GM23338 (cell line): ENCODE results near the gene TSR1. TPM values are rescaled to one million over a fixed set of nuclear protein-coding genes. Genes with fewer than 3 reads are reported as not detected.

Experiments used
- ATAC-seq: fragments of 200-7000 bp; cut with Tn5 transposase; 3 replicates; pipeline ENCODE4 v1.9.1; 2020
- DNase-seq: peaks from one replicate; pipeline ENCODE4 v3.0.0-alpha.2; 2015; ENCODE audit warnings: low spot score
- H2AFZ ChIP-seq: fragments of 200-600 bp; sonication (generic); 2 replicates; pipeline ENCODE4 v1.8.0; 2016; ENCODE audit warnings: antibody characterized with exemption, mild to moderate bottlenecking, moderate library complexity
- H3F3A ChIP-seq: fragments of 200-600 bp; sonication (generic); replicated peaks from 2 replicates; pipeline ENCODE4 v1.8.0; 2017; ENCODE audit warnings: antibody characterized with exemption, mixed run types, low read depth
- H3K27ac ChIP-seq: fragments of 200-600 bp; sonication (generic); 2 replicates; pipeline ENCODE4 v1.6.1; 2016; ENCODE audit warnings: low read depth
- H3K27me3 ChIP-seq: fragments of 200-600 bp; sonication (generic); 2 replicates; pipeline ENCODE4 v1.8.0; 2016; ENCODE audit warnings: mild to moderate bottlenecking, mixed run types, moderate library complexity; ENCODE audit not compliant: insufficient read depth
- H3K36me3 ChIP-seq: fragments of 200-600 bp; sonication (generic); 2 replicates; pipeline ENCODE4 v1.8.0; 2016; ENCODE audit warnings: mild to moderate bottlenecking; ENCODE audit not compliant: insufficient read depth
- H3K4me1 ChIP-seq: fragments of 200-600 bp; sonication (generic); 2 replicates; pipeline ENCODE4 v1.8.0; 2016; ENCODE audit warnings: mild to moderate bottlenecking, moderate library complexity; ENCODE audit not compliant: insufficient read depth
- H3K4me2 ChIP-seq: fragments of 200-600 bp; sonication (generic); 2 replicates; pipeline ENCODE4 v1.7.1; 2017; ENCODE audit warnings: mixed run types
- H3K4me3 ChIP-seq: fragments of 200-600 bp; sonication (generic); 2 replicates; pipeline ENCODE4 v1.6.1; 2016; ENCODE audit warnings: mixed run types
- H3K79me2 ChIP-seq: fragments of 200-600 bp; sonication (generic); replicated peaks from 2 replicates; pipeline ENCODE4 v1.8.0; 2017; ENCODE audit warnings: mild to moderate bottlenecking; ENCODE audit not compliant: insufficient read depth
- H3K9me2 ChIP-seq: fragments of 200-600 bp; sonication (generic); 2 replicates; pipeline ENCODE4 v1.8.0; 2017; ENCODE audit not compliant: insufficient read depth
- H4K20me1 ChIP-seq: fragments of 200-600 bp; sonication (generic); replicated peaks from 2 replicates; pipeline ENCODE4 v1.8.0; 2017; ENCODE audit warnings: mild to moderate bottlenecking; ENCODE audit not compliant: insufficient read depth
- H3K27ac Mint-ChIP-seq: 2 replicates; pipeline ENCODE4 v1.8.0; 2020; ENCODE audit warnings: inconsistent platforms, mild to moderate bottlenecking, moderate library complexity, mixed read lengths
- H3K27me3 Mint-ChIP-seq: 3 replicates; pipeline ENCODE4 v1.8.0; 2022; ENCODE audit warnings: low read depth, mild to moderate bottlenecking, moderate library complexity, mixed read lengths, inconsistent platforms; ENCODE audit not compliant: insufficient read depth, poor library complexity
- H3K36me3 Mint-ChIP-seq: 3 replicates; pipeline ENCODE4 v1.8.0; 2021; ENCODE audit warnings: low read depth, mild to moderate bottlenecking, inconsistent platforms, moderate library complexity, mixed read lengths
- H3K4me1 Mint-ChIP-seq: 3 replicates; pipeline ENCODE4 v1.8.0; 2020; ENCODE audit warnings: mild to moderate bottlenecking, inconsistent platforms, mixed read lengths
- H3K4me3 Mint-ChIP-seq: 3 replicates; pipeline ENCODE4 v1.8.0; 2021; ENCODE audit warnings: moderate library complexity, mild to moderate bottlenecking, inconsistent platforms, mixed read lengths
- H3K9me3 Mint-ChIP-seq: 3 replicates; pipeline ENCODE4 v1.8.0; 2020; ENCODE audit warnings: moderate library complexity, mild to moderate bottlenecking, inconsistent platforms, mixed read lengths
- CREB1 ChIP-seq: fragments of 250-450 bp; sonication (Bioruptor Pico); IDR thresholded peaks from 2 replicates; pipeline ENCODE4 v1.5.0; 2020; ENCODE audit warnings: low read depth, mild to moderate bottlenecking, moderate library complexity
- CTCF ChIP-seq, 2 experiments: fragments of 200-600 bp in 1 of 2; sonication (generic) in 1 of 2; conservative IDR thresholded peaks; 2 replicates each; pipeline versions ENCODE4 v1.5.1 to v1.6.1; 2016 to 2017; ENCODE audit warnings: antibody characterized with exemption in 2 of 2, low read depth in 2 of 2, mild to moderate bottlenecking in 2 of 2, moderate library complexity in 1 of 2
- ETS1 ChIP-seq: IDR thresholded peaks from 2 replicates; pipeline ENCODE4 v1.6.1; 2016; ENCODE audit warnings: antibody characterized with exemption
- EZH2 ChIP-seq: fragments of 200-600 bp; sonication (generic); IDR thresholded peaks from one replicate; pipeline ENCODE4 v1.8.0; 2017; ENCODE audit warnings: antibody characterized with exemption, mild to moderate bottlenecking, low read depth; ENCODE audit not compliant: unreplicated experiment
- EZH2phosphoT487 ChIP-seq: fragments of 200-600 bp; sonication (generic); IDR thresholded peaks from one replicate; pipeline ENCODE4 v1.8.1; 2018; ENCODE audit warnings: antibody characterized with exemption; ENCODE audit not compliant: unreplicated experiment
- JUNB ChIP-seq: IDR thresholded peaks from one replicate; pipeline ENCODE4 v1.6.1; 2016; ENCODE audit warnings: antibody characterized with exemption; ENCODE audit not compliant: unreplicated experiment
- NANOG ChIP-seq: IDR thresholded peaks from 2 replicates; pipeline ENCODE4 v1.6.1; 2016; ENCODE audit warnings: antibody characterized with exemption, borderline replicate concordance
- POLR2AphosphoS5 ChIP-seq: IDR thresholded peaks from 2 replicates; pipeline ENCODE4 v1.6.1; 2016; ENCODE audit warnings: antibody characterized with exemption, low read depth
- REST ChIP-seq: IDR thresholded peaks from one replicate; pipeline ENCODE4 v1.6.1; 2018; ENCODE audit warnings: antibody characterized with exemption; ENCODE audit not compliant: unreplicated experiment
- STAT1 ChIP-seq: IDR thresholded peaks from one replicate; pipeline ENCODE4 v1.6.1; 2016; ENCODE audit warnings: antibody characterized with exemption; ENCODE audit not compliant: unreplicated experiment
- ZNF114 ChIP-seq: fragments of 250-450 bp; sonication (Bioruptor Pico); IDR thresholded peaks from 2 replicates; pipeline ENCODE4 v1.5.0; 2020; ENCODE audit warnings: mild to moderate bottlenecking, moderate library complexity
- ZNF331 ChIP-seq: fragments of 250-450 bp; sonication (Bioruptor Pico); IDR thresholded peaks from 2 replicates; pipeline ENCODE4 v1.5.0; 2020; ENCODE audit warnings: low read depth, mild to moderate bottlenecking, moderate library complexity
- ZNF462 ChIP-seq: fragments of 250-450 bp; sonication (Bioruptor Pico); IDR thresholded peaks from 2 replicates; pipeline ENCODE4 v1.5.0; 2020; ENCODE audit warnings: mild to moderate bottlenecking, moderate library complexity
- polyA plus RNA-seq: library from polyadenylated mRNA; unstranded; fragments of >200 nt; fragmentation: Nextera tagmentation; extraction: Ambion mirVana; gene quantifications from 2 replicates; pipeline ENCODE4 v1.2.1, GENCODE V29; 2016
- total RNA-seq: library from RNA; depleted of rRNA; stranded (reverse); fragments of >200 nt; shearing (Covaris generic); gene quantifications from 2 replicates; pipeline ENCODE4 v1.2.3, GENCODE V29; 2014

Gene TSR1
- total and polyA plus RNA-seq, 2 experiments from 2014 or later, result 36.9 to 108 TPM

GRCh38 chr17:2365132-2365531 lies 28.9 kb upstream of the TSR1 start:
- no peaks in the 10 kb centered on the region for H3K9me3 Mint-ChIP-seq
- H3K79me2 ChIP-seq, result no peaks in the 10 kb centered on the region
- ATAC-seq (no peak), DNase-seq (no peak)
- H3K36me3 Mint-ChIP-seq, result no peaks in the 10 kb centered on the region
- H3K27ac Mint-ChIP-seq, result no peak overlapping the region
- no peak overlapping the region for H3K27ac ChIP-seq
- peaks cover 15% of the 10 kb centered on the region for H3K27me3 Mint-ChIP-seq
- H3F3A ChIP-seq, result no peaks in the 10 kb centered on the region
- H3K4me1 Mint-ChIP-seq, result peaks cover 14% of the 10 kb centered on the region
- no peak overlapping the region for H3K4me3 ChIP-seq
- no peaks in the 10 kb centered on the region; the same call in 1 of the 2 replicates for H4K20me1 ChIP-seq
- no peaks in the 10 kb centered on the region for H3K9me2 ChIP-seq
- no peaks in the 10 kb centered on the region for H3K36me3 ChIP-seq
- H3K27me3 ChIP-seq, result no peaks in the 10 kb centered on the region
- no peak overlapping the region for H3K4me2 ChIP-seq
- no peak overlapping the region for H2AFZ ChIP-seq
- no peak overlapping the region for H3K4me3 Mint-ChIP-seq
- H3K4me1 ChIP-seq, result no peaks in the 10 kb centered on the region; the same call in 1 of the 2 replicates
- TF ChIP-seq CREB1 (no peak), STAT1 (no peak), EZH2 (no peak), CTCF (conservative IDR thresholded peaks at IDR 0.05; ENCODE audit: low read depth in 2 of 2) (no peak), JUNB (no peak), ETS1 (no peak), NANOG (no peak), POLR2AphosphoS5 (no peak), REST (no peak), ZNF331 (CRISPR knock-in tag) (no peak), EZH2phosphoT487 (no peak), ZNF462 (no peak), ZNF114 (CRISPR knock-in tag) (no peak)
